ENCODE data around the gene VPS4A.
A peak's percentile ranks its signal among the peaks of the same experiment; 100 is the strongest.

VPS4A gene

DNA sequence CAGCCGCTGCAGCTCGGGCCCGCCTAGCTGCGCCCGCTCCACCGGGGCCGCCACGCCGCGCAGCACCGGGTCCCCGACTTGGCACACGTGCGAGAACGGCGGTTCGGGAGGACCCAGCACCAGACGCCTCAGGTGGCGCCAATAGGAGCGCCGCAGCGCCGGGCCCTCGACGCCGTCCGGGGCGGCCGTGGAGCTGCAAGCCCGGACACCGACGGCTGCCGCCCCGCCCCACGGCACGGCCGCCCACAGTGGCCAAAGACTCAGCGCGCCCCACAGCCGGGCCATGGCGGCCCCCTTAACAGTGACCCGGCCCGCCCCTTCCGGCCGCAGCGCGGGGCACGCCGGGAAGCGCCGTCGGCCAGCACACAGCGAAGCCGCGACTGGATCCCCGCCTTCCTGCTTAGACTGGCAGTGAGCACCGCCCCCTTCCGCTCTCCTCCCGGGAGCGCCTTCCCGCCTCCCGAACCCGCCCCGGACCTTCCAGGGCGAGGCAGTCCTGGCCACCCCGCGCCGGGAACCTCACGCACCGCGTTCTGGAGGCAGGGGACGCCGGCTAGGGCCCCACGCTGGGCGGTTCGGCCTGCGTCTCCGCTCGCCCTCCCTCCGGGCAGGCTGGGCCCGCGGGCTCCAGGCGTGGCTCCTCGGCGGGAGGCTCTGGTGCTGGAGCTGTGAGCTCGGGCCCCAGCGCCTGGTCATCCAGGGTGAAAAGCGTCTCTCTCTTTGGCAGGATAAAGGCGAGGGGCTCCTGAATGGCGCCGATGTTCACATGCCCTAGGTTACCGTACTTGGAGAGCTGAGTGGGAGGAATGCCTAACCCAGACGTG lies 19.3 kb downstream of the VPS4A start, which contains the start of gene PDF:
PDF (minus strand) TSS at position 303 of the 824 bp plus-strand sequence; CDS start at position 285, 18 bp downstream.
- Mint-ChIP-seq H3K36me3 (ENCODE audit: low read depth) (peaks cover 53% of the 10 kb centered on the region), H3K4me3 (peak within 1 kb of the TSS; percentile 86), H3K4me1 (peaks cover 37% of the 10 kb centered on the region), H3K9me3 (no peaks in the 10 kb centered on the region), H3K27ac (peak within 1 kb of the TSS; percentile 95), H3K27me3 (ENCODE audit: low read depth, poor library complexity) (no peaks in the 10 kb centered on the region)
- peak; percentile 94 for DNase-seq
- TF ChIP-seq, protein P1, sequence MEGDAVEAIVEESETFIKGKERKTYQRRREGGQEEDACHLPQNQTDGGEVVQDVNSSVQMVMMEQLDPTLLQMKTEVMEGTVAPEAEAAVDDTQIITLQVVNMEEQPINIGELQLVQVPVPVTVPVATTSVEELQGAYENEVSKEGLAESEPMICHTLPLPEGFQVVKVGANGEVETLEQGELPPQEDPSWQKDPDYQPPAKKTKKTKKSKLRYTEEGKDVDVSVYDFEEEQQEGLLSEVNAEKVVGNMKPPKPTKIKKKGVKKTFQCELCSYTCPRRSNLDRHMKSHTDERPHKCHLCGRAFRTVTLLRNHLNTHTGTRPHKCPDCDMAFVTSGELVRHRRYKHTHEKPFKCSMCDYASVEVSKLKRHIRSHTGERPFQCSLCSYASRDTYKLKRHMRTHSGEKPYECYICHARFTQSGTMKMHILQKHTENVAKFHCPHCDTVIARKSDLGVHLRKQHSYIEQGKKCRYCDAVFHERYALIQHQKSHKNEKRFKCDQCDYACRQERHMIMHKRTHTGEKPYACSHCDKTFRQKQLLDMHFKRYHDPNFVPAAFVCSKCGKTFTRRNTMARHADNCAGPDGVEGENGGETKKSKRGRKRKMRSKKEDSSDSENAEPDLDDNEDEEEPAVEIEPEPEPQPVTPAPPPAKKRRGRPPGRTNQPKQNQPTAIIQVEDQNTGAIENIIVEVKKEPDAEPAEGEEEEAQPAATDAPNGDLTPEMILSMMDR (IDR thresholded peaks at IDR 0.05): no peak

DNA sequence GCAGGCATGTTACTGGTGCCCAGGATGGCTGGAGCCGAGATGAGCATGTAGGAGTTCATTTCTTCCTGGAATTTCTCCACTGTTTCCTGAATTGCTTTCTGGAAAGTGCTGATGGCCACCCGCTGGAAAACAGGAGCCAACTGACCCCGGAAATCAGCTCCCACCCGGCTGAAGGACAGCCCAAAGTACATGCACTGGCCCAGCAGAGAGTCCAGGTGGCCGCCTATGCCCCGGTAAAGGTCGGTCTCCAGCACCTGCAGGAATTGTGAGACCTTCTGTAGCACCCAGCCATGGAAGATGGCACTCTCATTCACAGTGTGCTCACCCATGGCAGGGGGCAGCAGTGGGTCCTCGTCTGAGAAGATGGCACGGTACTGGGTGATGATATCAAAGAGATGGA lies 23.5 kb downstream of the VPS4A start:
- no peak overlapping the region for H3K4me3 Mint-ChIP-seq
- peaks cover 35% of the 10 kb centered on the region for H3K4me1 Mint-ChIP-seq
- H3K36me3 Mint-ChIP-seq (ENCODE audit: low read depth): peaks cover 57% of the 10 kb centered on the region
- H3K9me3 Mint-ChIP-seq: no peaks in the 10 kb centered on the region
- no peak for DNase-seq
- no peak overlapping the region for H3K27ac Mint-ChIP-seq
- TF ChIP-seq, protein P1 (IDR thresholded peaks at IDR 0.05): no peak
- H3K27me3 Mint-ChIP-seq (ENCODE audit: low read depth, poor library complexity): no peaks in the 10 kb centered on the region

DNA sequence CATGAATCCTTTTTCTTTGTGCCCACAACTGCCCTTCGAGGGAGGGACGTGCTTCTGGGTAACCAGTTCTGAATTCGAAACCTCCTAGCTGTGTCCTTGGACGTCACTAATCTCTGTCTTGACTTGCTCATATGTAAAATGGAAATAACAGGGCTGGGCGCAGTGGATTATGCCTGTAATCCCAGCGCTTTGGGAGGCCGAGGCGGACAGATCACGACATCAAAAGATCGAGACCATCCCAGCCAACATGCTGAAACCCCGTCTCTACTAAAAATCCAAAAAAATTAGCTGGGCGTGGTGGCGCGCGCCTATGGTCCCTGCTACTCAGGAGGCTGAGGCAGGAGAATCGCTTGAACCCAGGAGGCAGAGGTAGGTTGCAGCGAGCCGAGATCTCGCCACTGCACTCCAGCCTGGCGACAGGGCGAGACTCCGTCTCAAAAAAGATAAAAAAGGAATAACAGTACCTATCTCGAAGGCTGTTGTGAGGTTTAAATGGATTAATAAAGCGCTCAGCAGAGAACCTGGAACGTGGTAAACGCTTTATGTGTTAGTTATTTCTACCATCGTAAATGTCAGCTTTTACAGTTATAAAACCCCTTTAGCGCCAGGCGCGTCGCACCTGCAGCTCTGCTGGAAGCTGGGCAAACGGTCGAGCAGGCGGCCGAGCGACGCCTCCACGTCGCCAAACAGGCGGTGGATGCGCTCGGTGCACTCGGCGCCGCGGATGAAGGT lies 27.6 kb downstream of the VPS4A start:
- Mint-ChIP-seq H3K27ac (peak overlapping the region; percentile 82), H3K9me3 (no peaks in the 10 kb centered on the region), H3K4me1 (peaks cover 42% of the 10 kb centered on the region), H3K36me3 (ENCODE audit: low read depth) (peaks cover 55% of the 10 kb centered on the region), H3K27me3 (ENCODE audit: low read depth, poor library complexity) (no peaks in the 10 kb centered on the region), H3K4me3 (peak overlapping the region; percentile 100)
- TF ChIP-seq, protein P1 (IDR thresholded peaks at IDR 0.05): no peak
- no peak for DNase-seq

DNA sequence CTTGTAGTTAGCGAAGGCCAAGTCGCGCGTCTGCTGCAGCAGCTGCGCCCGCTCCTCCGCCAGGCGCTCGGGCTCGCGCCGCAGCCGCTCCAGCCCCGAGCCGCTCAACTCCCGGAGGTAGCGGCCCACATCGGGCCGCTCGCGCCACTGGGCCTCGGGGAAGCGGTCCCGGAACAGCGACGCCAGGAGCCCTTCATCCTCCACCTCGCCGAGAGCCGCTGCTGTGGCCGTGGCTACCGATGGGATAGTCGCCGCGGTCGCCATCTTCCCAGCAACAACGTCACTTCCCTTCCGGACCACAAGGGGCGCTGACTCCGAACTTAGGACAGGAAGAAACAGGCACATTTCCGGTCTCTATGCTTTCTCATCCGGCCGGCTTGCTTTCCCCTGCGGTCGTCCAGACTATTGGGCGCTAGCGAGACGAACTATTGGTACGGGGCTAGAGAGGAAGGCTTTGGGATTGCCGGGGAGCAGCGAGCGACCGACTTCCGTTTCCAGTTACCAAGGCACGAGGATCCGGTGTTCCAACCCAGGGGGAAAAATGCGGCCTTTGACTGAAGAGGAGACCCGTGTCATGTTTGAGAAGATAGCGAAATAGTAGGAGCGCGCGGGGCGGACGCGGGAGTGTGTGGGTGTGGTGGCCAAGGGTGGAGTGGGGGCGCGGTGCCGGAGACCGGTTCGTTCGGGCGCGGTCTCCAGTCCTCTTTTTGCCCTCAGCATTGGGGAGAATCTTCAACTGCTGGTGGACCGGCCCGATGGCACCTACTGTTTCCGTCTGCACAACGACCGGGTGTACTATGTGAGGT lies 28.3 kb downstream of the VPS4A start, which contains the start of the genes COG8 and NIP7:
COG8 (minus strand) TSS at position 276 of the 806 bp plus-strand sequence; CDS start at position 264, 12 bp downstream.
NIP7 (plus strand) TSS at position 484 of the 806 bp plus-strand sequence; CDS start at position 542, 58 bp downstream.
- Mint-ChIP-seq H3K27ac (peak within 1 kb of the TSS; percentile 99), H3K9me3 (no peaks in the 10 kb centered on the region), H3K4me3 (peak within 1 kb of the TSS; percentile 100), H3K27me3 (ENCODE audit: low read depth, poor library complexity) (no peaks in the 10 kb centered on the region), H3K36me3 (ENCODE audit: low read depth) (peaks cover 48% of the 10 kb centered on the region), H3K4me1 (peaks cover 42% of the 10 kb centered on the region)
- TF ChIP-seq, protein P1 (IDR thresholded peaks at IDR 0.05): peak; percentile 82
- peak; percentile 93 for DNase-seq

DNA sequence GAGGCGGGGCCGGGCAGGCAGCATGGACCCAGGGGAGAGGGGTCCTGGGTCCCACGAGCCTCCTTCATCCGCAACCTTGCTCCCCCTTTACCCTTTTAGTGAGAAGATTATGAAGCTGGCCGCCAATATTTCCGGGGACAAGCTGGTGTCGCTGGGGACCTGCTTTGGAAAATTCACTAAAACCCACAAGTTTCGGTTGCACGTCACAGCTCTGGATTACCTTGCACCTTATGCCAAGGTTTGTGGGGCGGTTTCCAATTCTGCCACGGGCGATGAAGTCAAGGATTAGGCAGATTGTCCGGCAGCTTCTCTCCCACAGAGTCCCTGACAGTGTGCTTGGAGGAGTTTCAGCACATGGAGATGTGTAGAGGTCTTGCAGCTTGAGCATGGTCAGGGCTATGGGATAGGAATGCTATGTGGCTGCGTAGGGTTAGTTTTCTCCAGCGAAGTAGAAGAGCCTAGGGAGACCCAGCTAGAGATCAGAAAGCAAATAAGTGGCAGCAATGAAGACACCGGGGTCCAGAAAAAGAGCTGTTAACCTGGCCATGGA lies 29.0 kb downstream of the VPS4A start:
- no peak for DNase-seq
- Mint-ChIP-seq H3K9me3 (no peaks in the 10 kb centered on the region), H3K4me1 (peaks cover 42% of the 10 kb centered on the region), H3K27me3 (ENCODE audit: low read depth, poor library complexity) (peaks cover 3% of the 10 kb centered on the region), H3K4me3 (peak overlapping the region; percentile 100), H3K27ac (peak overlapping the region; percentile 95), H3K36me3 (ENCODE audit: low read depth) (peaks cover 42% of the 10 kb centered on the region)
- TF ChIP-seq, protein P1 (IDR thresholded peaks at IDR 0.05): no peak

Measured in nephron progenitor cell (in vitro differentiated cells).